GM12892 (cell line): ENCODE measurements around the gene PRKAR2B.

Experiments
- POLR2A ChIP-seq: IDR thresholded peaks from 2 replicates; pipeline ENCODE4 v1.6.1; 2011; ENCODE audit warnings: low read depth, low read length, control low read depth
- POLR2AphosphoS5 ChIP-seq: IDR thresholded peaks from 2 replicates; pipeline ENCODE4 v1.6.1; 2011; ENCODE audit warnings: low read depth, low read length, control low read depth

GRCh38 chr7:107168233-107169119, 124.0 kb downstream of the PRKAR2B start, which contains the start of gene HBP1:
- TF ChIP-seq POLR2AphosphoS5, result no peak
- no peak; the same call in 1 of the 2 replicates for TF ChIP-seq POLR2A
